HG03039 (cell line): ENCODE results near the gene INPP5A.
"Not testable (repeated sequence)": the region's sequence is repeated elsewhere in the genome, so short reads cannot be mapped to it uniquely, and the experiment has no call there.

Experiments used
- ATAC-seq: cut with Tn5 transposase; IDR thresholded peaks from one replicate; pipeline ENCODE4 v1.9.1; 2021; ENCODE audit warnings: mild to moderate bottlenecking, moderate library complexity; ENCODE audit not compliant: unreplicated experiment

The INPP5A gene

GRCh38 chr10:132503581-132504421 lies 33.8 kb upstream of the INPP5A start:
- ATAC-seq: no peak

GRCh38 chr10:132504501-132505272 lies 32.9 kb upstream of the INPP5A start:
- ATAC-seq: no peak

GRCh38 chr10:132505546-132505945 lies 32.0 kb upstream of the INPP5A start:
- ATAC-seq: not testable (repeated sequence)

GRCh38 chr10:132506711-132507408 lies 30.7 kb upstream of the INPP5A start:
- no peak for ATAC-seq

GRCh38 chr10:132507409-132507955 lies 30.1 kb upstream of the INPP5A start:
- no peak for ATAC-seq

- no peak for ATAC-seq
Observed at GRCh38 chr10:132507956-132508490, 29.6 kb upstream of the INPP5A start.

- ATAC-seq: no peak
Observed at GRCh38 chr10:132508581-132509443, 28.8 kb upstream of the INPP5A start.

GRCh38 chr10:132509506-132510173 lies 27.9 kb upstream of the INPP5A start:
- no peak for ATAC-seq

- no peak for ATAC-seq
Observed at GRCh38 chr10:132510174-132510611, 27.4 kb upstream of the INPP5A start.

- no peak for ATAC-seq
Observed at GRCh38 chr10:132511121-132512051, 26.2 kb upstream of the INPP5A start.

GRCh38 chr10:132512052-132512442 lies 25.5 kb upstream of the INPP5A start:
- no peak for ATAC-seq

- no peak for ATAC-seq
Observed at GRCh38 chr10:132512693-132513345, 24.8 kb upstream of the INPP5A start.

- no peak for ATAC-seq
Observed at GRCh38 chr10:132514821-132515520, 22.6 kb upstream of the INPP5A start.

GRCh38 chr10:132515811-132516726 lies 21.5 kb upstream of the INPP5A start:
- no peak for ATAC-seq

GRCh38 chr10:132516771-132517725 lies 20.5 kb upstream of the INPP5A start:
- ATAC-seq: no peak
